Measurements from ENCODE around the gene FBN1. TPM values are rescaled to one million over a fixed set of nuclear protein-coding genes. Genes with fewer than 3 reads are reported as not detected.

FBN1 gene
- total RNA-seq, 1 experiment from 2014 or later, result 5.2 TPM

- peaks cover 6% of the 10 kb centered on the region; the same call in 1 of the 2 replicates for H3K4me1 Mint-ChIP-seq
- no peak overlapping the region for H3K27ac Mint-ChIP-seq
- no peak overlapping the region for H3K4me3 Mint-ChIP-seq
- ChIA-PET POLR2A (no interaction called here), CTCF (interaction anchor here (1.2 kb wide), 1 partner anchor 35 kb away, joined by 3 read pairs; no protein-coding TSS in a partner anchor)
- DNase-seq (ENCODE audit: low spot score) (no peak), ATAC-seq (no peak)
- H3K27me3 Mint-ChIP-seq (ENCODE audit: low read depth), result no peaks in the 10 kb centered on the region
- H3K9me3 Mint-ChIP-seq, result no peaks in the 10 kb centered on the region
- TF ChIP-seq CTCF (IDR thresholded peaks at IDR 0.05) (no peak), ATF6 (CRISPR knock-in tag; IDR thresholded peaks at IDR 0.05) (no peak), OVOL2 (CRISPR knock-in tag; IDR thresholded peaks at IDR 0.05; ENCODE audit: borderline replicate concordance) (no peak), MYBL2 (CRISPR knock-in tag; IDR thresholded peaks at IDR 0.05) (no peak), RELA (CRISPR knock-in tag; IDR thresholded peaks at IDR 0.05; ENCODE audit: borderline replicate concordance) (no peak), CDX4 (CRISPR knock-in tag; IDR thresholded peaks at IDR 0.05; ENCODE audit: borderline replicate concordance) (no peak), ZBTB21 (CRISPR knock-in tag; IDR thresholded peaks at IDR 0.05; ENCODE audit: borderline replicate concordance) (no peak), MXD4 (CRISPR knock-in tag; IDR thresholded peaks at IDR 0.05; ENCODE audit: borderline replicate concordance) (no peak), TEAD1 (CRISPR knock-in tag; IDR thresholded peaks at IDR 0.05) (no peak), NFE2L1 (CRISPR knock-in tag; IDR thresholded peaks at IDR 0.05) (no peak)
- TF ChIP-seq, protein P1, sequence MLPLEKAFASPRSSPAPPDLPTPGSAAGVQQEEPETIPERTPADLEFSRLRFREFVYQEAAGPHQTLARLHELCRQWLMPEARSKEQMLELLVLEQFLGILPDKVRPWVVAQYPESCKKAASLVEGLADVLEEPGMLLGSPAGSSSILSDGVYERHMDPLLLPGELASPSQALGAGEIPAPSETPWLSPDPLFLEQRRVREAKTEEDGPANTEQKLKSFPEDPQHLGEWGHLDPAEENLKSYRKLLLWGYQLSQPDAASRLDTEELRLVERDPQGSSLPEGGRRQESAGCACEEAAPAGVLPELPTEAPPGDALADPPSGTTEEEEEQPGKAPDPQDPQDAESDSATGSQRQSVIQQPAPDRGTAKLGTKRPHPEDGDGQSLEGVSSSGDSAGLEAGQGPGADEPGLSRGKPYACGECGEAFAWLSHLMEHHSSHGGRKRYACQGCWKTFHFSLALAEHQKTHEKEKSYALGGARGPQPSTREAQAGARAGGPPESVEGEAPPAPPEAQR (CRISPR knock-in tag; IDR thresholded peaks at IDR 0.05), result no peak
- TF ChIP-seq, protein P2, sequence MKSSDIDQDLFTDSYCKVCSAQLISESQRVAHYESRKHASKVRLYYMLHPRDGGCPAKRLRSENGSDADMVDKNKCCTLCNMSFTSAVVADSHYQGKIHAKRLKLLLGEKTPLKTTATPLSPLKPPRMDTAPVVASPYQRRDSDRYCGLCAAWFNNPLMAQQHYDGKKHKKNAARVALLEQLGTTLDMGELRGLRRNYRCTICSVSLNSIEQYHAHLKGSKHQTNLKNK (CRISPR knock-in tag; IDR thresholded peaks at IDR 0.05), result no peak
- TF ChIP-seq, protein P3, sequence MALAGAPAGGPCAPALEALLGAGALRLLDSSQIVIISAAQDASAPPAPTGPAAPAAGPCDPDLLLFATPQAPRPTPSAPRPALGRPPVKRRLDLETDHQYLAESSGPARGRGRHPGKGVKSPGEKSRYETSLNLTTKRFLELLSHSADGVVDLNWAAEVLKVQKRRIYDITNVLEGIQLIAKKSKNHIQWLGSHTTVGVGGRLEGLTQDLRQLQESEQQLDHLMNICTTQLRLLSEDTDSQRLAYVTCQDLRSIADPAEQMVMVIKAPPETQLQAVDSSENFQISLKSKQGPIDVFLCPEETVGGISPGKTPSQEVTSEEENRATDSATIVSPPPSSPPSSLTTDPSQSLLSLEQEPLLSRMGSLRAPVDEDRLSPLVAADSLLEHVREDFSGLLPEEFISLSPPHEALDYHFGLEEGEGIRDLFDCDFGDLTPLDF (CRISPR knock-in tag; IDR thresholded peaks at IDR 0.05), result no peak
- no peaks in the 10 kb centered on the region for H3K36me3 Mint-ChIP-seq
These were observed 90.1 kb downstream of the FBN1 start for GRCh38 chr15:48555241-48555881.

GRCh38 chr15:48554112-48554511 lies 91.4 kb downstream of the FBN1 start:
- peaks cover under 1% of the 10 kb centered on the region; the same call in 1 of the 2 replicates for H3K4me1 Mint-ChIP-seq
- H3K9me3 Mint-ChIP-seq, result no peaks in the 10 kb centered on the region
- no peaks in the 10 kb centered on the region for H3K27me3 Mint-ChIP-seq (ENCODE audit: low read depth)
- ATAC-seq (no peak), DNase-seq (ENCODE audit: low spot score) (no peak)
- H3K27ac Mint-ChIP-seq, result no peak overlapping the region
- POLR2A ChIA-PET, result no interaction called here
- no peak overlapping the region for H3K4me3 Mint-ChIP-seq
- CTCF ChIA-PET, result interaction anchor here (1.2 kb wide), 1 partner anchor 33 kb away, joined by 3 read pairs; no protein-coding TSS in a partner anchor
- H3K36me3 Mint-ChIP-seq, result no peaks in the 10 kb centered on the region
- no peak for TF ChIP-seq JUN (CRISPR knock-in tag; IDR thresholded peaks at IDR 0.05)
- TF ChIP-seq ATF1 (CRISPR knock-in tag; IDR thresholded peaks at IDR 0.05), result no peak
- TF ChIP-seq JAZF1 (CRISPR knock-in tag; IDR thresholded peaks at IDR 0.05), result no peak
- TF ChIP-seq ZBTB43 (CRISPR knock-in tag; IDR thresholded peaks at IDR 0.05), result no peak
- TF ChIP-seq, protein P4, sequence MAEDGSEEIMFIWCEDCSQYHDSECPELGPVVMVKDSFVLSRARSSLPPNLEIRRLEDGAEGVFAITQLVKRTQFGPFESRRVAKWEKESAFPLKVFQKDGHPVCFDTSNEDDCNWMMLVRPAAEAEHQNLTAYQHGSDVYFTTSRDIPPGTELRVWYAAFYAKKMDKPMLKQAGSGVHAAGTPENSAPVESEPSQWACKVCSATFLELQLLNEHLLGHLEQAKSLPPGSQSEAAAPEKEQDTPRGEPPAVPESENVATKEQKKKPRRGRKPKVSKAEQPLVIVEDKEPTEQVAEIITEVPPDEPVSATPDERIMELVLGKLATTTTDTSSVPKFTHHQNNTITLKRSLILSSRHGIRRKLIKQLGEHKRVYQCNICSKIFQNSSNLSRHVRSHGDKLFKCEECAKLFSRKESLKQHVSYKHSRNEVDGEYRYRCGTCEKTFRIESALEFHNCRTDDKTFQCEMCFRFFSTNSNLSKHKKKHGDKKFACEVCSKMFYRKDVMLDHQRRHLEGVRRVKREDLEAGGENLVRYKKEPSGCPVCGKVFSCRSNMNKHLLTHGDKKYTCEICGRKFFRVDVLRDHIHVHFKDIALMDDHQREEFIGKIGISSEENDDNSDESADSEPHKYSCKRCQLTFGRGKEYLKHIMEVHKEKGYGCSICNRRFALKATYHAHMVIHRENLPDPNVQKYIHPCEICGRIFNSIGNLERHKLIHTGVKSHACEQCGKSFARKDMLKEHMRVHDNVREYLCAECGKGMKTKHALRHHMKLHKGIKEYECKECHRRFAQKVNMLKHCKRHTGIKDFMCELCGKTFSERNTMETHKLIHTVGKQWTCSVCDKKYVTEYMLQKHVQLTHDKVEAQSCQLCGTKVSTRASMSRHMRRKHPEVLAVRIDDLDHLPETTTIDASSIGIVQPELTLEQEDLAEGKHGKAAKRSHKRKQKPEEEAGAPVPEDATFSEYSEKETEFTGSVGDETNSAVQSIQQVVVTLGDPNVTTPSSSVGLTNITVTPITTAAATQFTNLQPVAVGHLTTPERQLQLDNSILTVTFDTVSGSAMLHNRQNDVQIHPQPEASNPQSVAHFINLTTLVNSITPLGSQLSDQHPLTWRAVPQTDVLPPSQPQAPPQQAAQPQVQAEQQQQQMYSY (CRISPR knock-in tag; IDR thresholded peaks at IDR 0.05), result no peak
- TF ChIP-seq TEAD4 (CRISPR knock-in tag; IDR thresholded peaks at IDR 0.05), result no peak
- TF ChIP-seq, protein P3 (CRISPR knock-in tag; IDR thresholded peaks at IDR 0.05), result no peak

Data from WTC11 (cell line).